ENCODE results near the gene MCRIP2. TPM values are rescaled to one million over a fixed set of nuclear protein-coding genes. Genes with fewer than 3 reads are reported as not detected.

MCRIP2 gene
- total RNA-seq, 1 donor from 2014 or later, result 20.9 TPM

DNA sequence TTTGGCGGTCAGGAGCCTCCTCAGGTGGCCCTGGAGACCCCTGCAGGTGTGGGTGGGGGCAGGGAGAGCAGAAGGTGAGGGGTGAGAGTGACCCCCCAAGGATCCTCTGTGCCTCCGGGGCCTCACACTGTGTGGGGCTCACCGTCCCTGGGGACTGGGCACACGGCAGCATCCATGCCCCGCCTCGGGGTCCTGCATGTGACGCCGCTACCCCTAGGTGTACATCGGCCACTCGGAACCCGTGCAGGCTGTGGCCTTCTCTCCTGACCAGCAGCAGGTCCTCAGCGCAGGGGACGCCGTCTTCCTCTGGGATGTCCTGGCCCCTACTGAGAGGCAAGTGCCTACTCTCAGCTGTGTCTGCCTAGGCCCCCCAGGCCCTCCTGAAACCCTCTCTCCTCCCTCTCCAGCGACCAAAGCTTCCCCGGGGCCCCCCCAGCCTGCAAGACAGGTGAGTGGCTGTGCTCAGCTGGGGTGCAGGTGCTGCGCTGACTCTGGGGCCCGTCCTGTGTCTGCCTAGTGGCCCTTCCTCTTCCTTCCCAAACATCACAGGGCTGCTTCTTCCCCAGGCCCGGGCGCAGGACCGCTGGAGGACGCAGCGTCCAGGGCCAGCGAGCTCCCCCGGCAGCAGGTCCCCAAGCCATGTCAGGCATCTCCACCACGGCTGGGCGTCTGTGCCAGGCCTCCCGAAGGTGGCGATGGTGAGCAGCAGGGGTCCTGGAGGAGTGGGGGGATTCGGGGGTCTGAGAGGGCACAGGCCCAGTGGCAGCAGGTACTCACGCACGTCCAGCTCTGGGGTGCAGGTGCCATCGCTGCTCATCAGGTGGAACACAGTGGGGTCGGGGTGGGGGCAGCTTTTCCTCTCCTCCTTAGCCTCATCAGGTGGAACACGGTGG is 17.3 kb downstream of the MCRIP2 start:
- FAIRE-seq (no peak), DNase-seq (ENCODE audit: low read depth) (no peak)
- H3K4me1 Mint-ChIP-seq (ENCODE audit: low read depth, unreplicated experiment), result no peaks in the 10 kb centered on the region
- H3K27ac Mint-ChIP-seq (ENCODE audit: unreplicated experiment), result no peak overlapping the region
- no peak overlapping the region for H3K27ac ChIP-seq (ENCODE audit: low read depth, low read length)
- no peaks in the 10 kb centered on the region for H3K4me1 ChIP-seq (ENCODE audit: insufficient read depth, low read length)
- no peaks in the 10 kb centered on the region for H4K20me1 ChIP-seq (ENCODE audit: insufficient read depth, low read length)
- no peaks in the 10 kb centered on the region for H3K36me3 ChIP-seq (ENCODE audit: insufficient read depth, low read length)
- no peak for TF ChIP-seq EZH2 (IDR thresholded peaks at IDR 0.05; ENCODE audit: insufficient read depth, low read length)
- TF ChIP-seq, protein P1, sequence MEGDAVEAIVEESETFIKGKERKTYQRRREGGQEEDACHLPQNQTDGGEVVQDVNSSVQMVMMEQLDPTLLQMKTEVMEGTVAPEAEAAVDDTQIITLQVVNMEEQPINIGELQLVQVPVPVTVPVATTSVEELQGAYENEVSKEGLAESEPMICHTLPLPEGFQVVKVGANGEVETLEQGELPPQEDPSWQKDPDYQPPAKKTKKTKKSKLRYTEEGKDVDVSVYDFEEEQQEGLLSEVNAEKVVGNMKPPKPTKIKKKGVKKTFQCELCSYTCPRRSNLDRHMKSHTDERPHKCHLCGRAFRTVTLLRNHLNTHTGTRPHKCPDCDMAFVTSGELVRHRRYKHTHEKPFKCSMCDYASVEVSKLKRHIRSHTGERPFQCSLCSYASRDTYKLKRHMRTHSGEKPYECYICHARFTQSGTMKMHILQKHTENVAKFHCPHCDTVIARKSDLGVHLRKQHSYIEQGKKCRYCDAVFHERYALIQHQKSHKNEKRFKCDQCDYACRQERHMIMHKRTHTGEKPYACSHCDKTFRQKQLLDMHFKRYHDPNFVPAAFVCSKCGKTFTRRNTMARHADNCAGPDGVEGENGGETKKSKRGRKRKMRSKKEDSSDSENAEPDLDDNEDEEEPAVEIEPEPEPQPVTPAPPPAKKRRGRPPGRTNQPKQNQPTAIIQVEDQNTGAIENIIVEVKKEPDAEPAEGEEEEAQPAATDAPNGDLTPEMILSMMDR (IDR thresholded peaks at IDR 0.05; ENCODE audit: insufficient read depth, low read depth, low read length), result no peak
- H3K4me2 ChIP-seq (ENCODE audit: low read length), result no peak overlapping the region
- H3K9me3 ChIP-seq (ENCODE audit: insufficient read depth, low read depth, low read length), result no peaks in the 10 kb centered on the region
- H3K9me3 Mint-ChIP-seq (ENCODE audit: unreplicated experiment), result no peaks in the 10 kb centered on the region
- no peak overlapping the region for H3K4me3 Mint-ChIP-seq (ENCODE audit: unreplicated experiment)
- no peaks in the 10 kb centered on the region for H3K27me3 ChIP-seq (ENCODE audit: insufficient read depth, low read length)
- no peaks in the 10 kb centered on the region for H3K79me2 ChIP-seq (ENCODE audit: insufficient read depth, low read length)
- H3K36me3 Mint-ChIP-seq (ENCODE audit: low read depth, unreplicated experiment), result peaks cover under 1% of the 10 kb centered on the region
- no peak overlapping the region for H3K9ac ChIP-seq (ENCODE audit: low read length)
- H2AFZ ChIP-seq (ENCODE audit: low read depth, low read length), result no peak overlapping the region
- no peaks in the 10 kb centered on the region for H3K27me3 Mint-ChIP-seq (ENCODE audit: low read depth, unreplicated experiment)
- H3K4me3 ChIP-seq (ENCODE audit: insufficient read depth, low read depth, low read length), result no peak overlapping the region

DNA sequence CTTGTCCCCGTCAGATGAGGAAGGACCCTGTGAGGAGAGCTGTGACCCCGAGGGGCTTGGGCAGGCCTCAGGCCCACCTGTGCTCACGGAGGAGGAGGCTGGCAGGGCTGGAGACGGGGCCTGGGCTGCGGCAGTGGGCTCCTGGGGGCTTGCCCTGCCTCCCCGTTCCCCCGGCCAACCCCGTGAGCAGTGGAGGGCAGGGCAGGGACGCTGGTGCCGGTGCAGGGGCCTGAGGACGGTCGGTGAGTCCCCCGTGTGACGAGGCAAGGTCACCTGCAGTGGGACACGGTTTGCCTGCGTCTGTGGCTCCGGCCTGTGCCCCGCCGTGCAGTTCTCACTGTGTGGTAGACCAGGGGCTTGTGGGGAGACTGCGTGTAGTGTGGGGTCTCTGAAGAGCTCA is 18.0 kb downstream of the MCRIP2 start:
- H3K9me3 ChIP-seq (ENCODE audit: insufficient read depth, low read depth, low read length), result no peaks in the 10 kb centered on the region
- H3K4me1 ChIP-seq (ENCODE audit: insufficient read depth, low read length), result no peaks in the 10 kb centered on the region
- H3K9ac ChIP-seq (ENCODE audit: low read length), result no peak overlapping the region
- no peaks in the 10 kb centered on the region for H3K27me3 Mint-ChIP-seq (ENCODE audit: low read depth, unreplicated experiment)
- no peak overlapping the region for H3K27ac ChIP-seq (ENCODE audit: low read depth, low read length)
- H3K27ac Mint-ChIP-seq (ENCODE audit: unreplicated experiment), result no peak overlapping the region
- DNase-seq (ENCODE audit: low read depth) (no peak), FAIRE-seq (no peak)
- no peaks in the 10 kb centered on the region for H3K79me2 ChIP-seq (ENCODE audit: insufficient read depth, low read length)
- no peak overlapping the region for H2AFZ ChIP-seq (ENCODE audit: low read depth, low read length)
- H3K36me3 ChIP-seq (ENCODE audit: insufficient read depth, low read length), result no peaks in the 10 kb centered on the region
- H3K36me3 Mint-ChIP-seq (ENCODE audit: low read depth, unreplicated experiment), result peaks cover 2% of the 10 kb centered on the region
- H3K27me3 ChIP-seq (ENCODE audit: insufficient read depth, low read length), result no peaks in the 10 kb centered on the region
- no peak overlapping the region for H3K4me3 Mint-ChIP-seq (ENCODE audit: unreplicated experiment)
- no peak overlapping the region for H3K4me3 ChIP-seq (ENCODE audit: insufficient read depth, low read depth, low read length)
- H3K4me1 Mint-ChIP-seq (ENCODE audit: low read depth, unreplicated experiment), result no peaks in the 10 kb centered on the region
- H3K9me3 Mint-ChIP-seq (ENCODE audit: unreplicated experiment), result no peaks in the 10 kb centered on the region
- TF ChIP-seq, protein P1 (IDR thresholded peaks at IDR 0.05; ENCODE audit: insufficient read depth, low read depth, low read length), result no peak
- TF ChIP-seq EZH2 (IDR thresholded peaks at IDR 0.05; ENCODE audit: insufficient read depth, low read length), result no peak
- H3K4me2 ChIP-seq (ENCODE audit: low read length), result no peak overlapping the region
- H4K20me1 ChIP-seq (ENCODE audit: insufficient read depth, low read length), result no peaks in the 10 kb centered on the region

DNA sequence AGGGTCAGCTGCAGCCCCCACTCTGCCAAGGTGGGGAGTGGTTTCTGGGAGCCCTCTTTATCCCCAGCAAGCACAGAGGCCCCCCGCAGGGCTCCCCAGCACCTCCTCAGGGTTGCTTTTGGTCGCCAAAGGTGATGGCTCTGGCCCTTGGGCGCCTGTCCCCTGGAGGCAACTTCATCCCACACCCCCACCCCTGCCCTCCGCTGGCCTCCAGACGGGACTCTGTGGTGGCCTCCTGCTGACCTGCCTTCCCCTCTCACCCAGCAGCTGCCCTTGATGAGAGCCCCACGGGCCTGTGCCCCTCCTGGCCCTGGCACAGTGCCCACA is 18.5 kb downstream of the MCRIP2 start:
- H3K27ac ChIP-seq (ENCODE audit: low read depth, low read length), result no peak overlapping the region
- no peak overlapping the region for H3K4me2 ChIP-seq (ENCODE audit: low read length)
- Mint-ChIP-seq H3K4me1 (ENCODE audit: low read depth, unreplicated experiment) (no peaks in the 10 kb centered on the region), H3K36me3 (ENCODE audit: low read depth, unreplicated experiment) (peaks cover 2% of the 10 kb centered on the region), H3K27me3 (ENCODE audit: low read depth, unreplicated experiment) (no peaks in the 10 kb centered on the region), H3K9me3 (ENCODE audit: unreplicated experiment) (no peaks in the 10 kb centered on the region), H3K27ac (ENCODE audit: unreplicated experiment) (no peak overlapping the region), H3K4me3 (ENCODE audit: unreplicated experiment) (no peak overlapping the region)
- FAIRE-seq, result no peak
- H3K9ac ChIP-seq (ENCODE audit: low read length), result no peak overlapping the region
- H3K36me3 ChIP-seq (ENCODE audit: insufficient read depth, low read length), result no peaks in the 10 kb centered on the region
- no peaks in the 10 kb centered on the region for H3K4me1 ChIP-seq (ENCODE audit: insufficient read depth, low read length)
- H3K79me2 ChIP-seq (ENCODE audit: insufficient read depth, low read length), result no peaks in the 10 kb centered on the region
- peak overlapping the region; percentile 47 for H2AFZ ChIP-seq (ENCODE audit: low read depth, low read length)
- H3K9me3 ChIP-seq (ENCODE audit: insufficient read depth, low read depth, low read length), result no peaks in the 10 kb centered on the region
- H3K27me3 ChIP-seq (ENCODE audit: insufficient read depth, low read length), result no peaks in the 10 kb centered on the region
- TF ChIP-seq EZH2 (IDR thresholded peaks at IDR 0.05; ENCODE audit: insufficient read depth, low read length), result no peak
- TF ChIP-seq, protein P1 (IDR thresholded peaks at IDR 0.05; ENCODE audit: insufficient read depth, low read depth, low read length), result no peak
- H3K4me3 ChIP-seq (ENCODE audit: insufficient read depth, low read depth, low read length), result no peak overlapping the region
- H4K20me1 ChIP-seq (ENCODE audit: insufficient read depth, low read length), result no peaks in the 10 kb centered on the region
- no peak for DNase-seq (ENCODE audit: low read depth)

Data from astrocyte (in vitro differentiated cells and primary cell).